Ectodermal cell (in vitro differentiated cells): ENCODE results near the gene TIGD3.

Experiments used
- H3K27ac ChIP-seq: 2 replicates; pipeline ENCODE4 v1.7.0; 2013; ENCODE audit warnings: mild to moderate bottlenecking, low read depth, low read length; ENCODE audit not compliant: insufficient read depth, poor library complexity, severe bottlenecking
- H3K27me3 ChIP-seq: 2 replicates; pipeline ENCODE4 v1.7.0; 2013; ENCODE audit warnings: mild to moderate bottlenecking, low read length; ENCODE audit not compliant: insufficient read depth, control insufficient read depth, poor library complexity, severe bottlenecking
- H3K36me3 ChIP-seq: one replicate; pipeline ENCODE4 v1.7.0; 2013; ENCODE audit warnings: low read length; ENCODE audit not compliant: control insufficient read depth, insufficient read depth
- H3K4me1 ChIP-seq: one replicate; pipeline ENCODE4 v1.7.0; 2013; ENCODE audit warnings: low read length; ENCODE audit not compliant: control insufficient read depth, insufficient read depth
- H3K4me3 ChIP-seq: 2 replicates; pipeline ENCODE4 v1.7.0; 2013; ENCODE audit warnings: low read depth, low read length, control low read depth; ENCODE audit not compliant: insufficient read depth
- H3K9me3 ChIP-seq: 2 replicates; pipeline ENCODE4 v1.7.0; 2013; ENCODE audit warnings: mild to moderate bottlenecking, low read length, moderate library complexity; ENCODE audit not compliant: control insufficient read depth
- WGBS, 2 experiments: methylation state at CpG; one replicate each; pipeline ENCODE4 v1.1.7; 2013; ENCODE audit warnings: missing lambda C conversion rate in 2 of 2; 5-methylcytosine and 5-hydroxymethylcytosine counted together

Gene TIGD3

DNA sequence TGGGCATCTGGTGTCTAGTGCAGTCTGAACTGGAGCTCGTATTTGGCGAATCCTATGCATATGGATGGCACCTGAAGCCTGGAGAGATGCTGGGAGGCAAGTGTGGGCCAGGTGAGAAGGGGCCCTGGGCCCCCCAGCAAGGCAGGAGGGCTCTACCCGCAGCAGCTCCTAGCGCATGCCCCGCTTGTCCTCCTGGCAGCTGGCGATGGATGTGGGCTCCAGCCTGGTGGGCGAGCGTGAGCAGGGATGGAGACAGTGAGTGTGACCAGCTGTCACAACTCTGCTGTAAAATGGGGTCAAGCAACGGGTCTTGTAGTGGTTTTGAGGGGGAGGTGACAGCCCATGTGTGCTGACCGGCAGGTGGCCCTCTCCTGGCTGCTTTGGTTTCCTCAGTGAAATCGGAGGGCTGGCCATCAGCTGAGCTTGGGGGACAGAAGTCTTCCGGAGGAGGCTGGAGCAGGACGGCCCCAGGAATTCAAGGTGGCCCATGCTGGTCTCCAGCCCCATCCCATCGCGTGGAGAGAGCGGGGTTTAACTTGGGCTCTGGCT is 43.9 kb downstream of the TIGD3 start:
- H3K36me3 ChIP-seq, result no peaks in the 10 kb centered on the region
- WGBS, 2 experiments, result 91 to 92% methylated on average over 16 of the region's 16 CpGs
- no peaks in the 10 kb centered on the region for H3K4me1 ChIP-seq
- H3K4me3 ChIP-seq, result no peak overlapping the region
- no peaks in the 10 kb centered on the region for H3K27me3 ChIP-seq
- no peaks in the 10 kb centered on the region for H3K9me3 ChIP-seq
- no peak overlapping the region for H3K27ac ChIP-seq

DNA sequence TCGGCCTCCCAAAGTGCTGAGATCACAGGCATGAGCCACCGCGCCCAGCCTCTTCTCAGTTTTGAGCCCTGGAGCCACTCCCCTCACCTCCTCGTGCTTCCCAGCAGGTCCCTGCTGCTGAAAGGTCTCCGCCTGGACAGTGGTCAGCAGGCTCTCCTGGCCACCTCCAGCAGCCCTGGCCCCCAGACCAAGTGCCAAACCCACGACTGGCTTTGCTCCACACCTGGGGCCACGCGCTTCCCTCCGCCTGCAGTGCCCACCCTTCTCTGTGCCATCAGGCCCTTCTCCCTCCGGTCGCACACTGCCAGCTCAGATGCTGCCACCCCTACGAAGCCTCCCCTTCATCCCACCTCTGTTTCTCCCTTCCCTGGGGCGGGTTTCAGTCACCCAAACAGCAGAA is 44.7 kb downstream of the TIGD3 start:
- no peaks in the 10 kb centered on the region for H3K27me3 ChIP-seq
- no peaks in the 10 kb centered on the region for H3K4me1 ChIP-seq
- 92 to 94% methylated on average over 13 of the region's 13 CpGs for WGBS, 2 experiments
- H3K36me3 ChIP-seq, result no peaks in the 10 kb centered on the region
- H3K9me3 ChIP-seq, result no peaks in the 10 kb centered on the region
- H3K4me3 ChIP-seq, result no peak overlapping the region
- no peak overlapping the region for H3K27ac ChIP-seq

DNA sequence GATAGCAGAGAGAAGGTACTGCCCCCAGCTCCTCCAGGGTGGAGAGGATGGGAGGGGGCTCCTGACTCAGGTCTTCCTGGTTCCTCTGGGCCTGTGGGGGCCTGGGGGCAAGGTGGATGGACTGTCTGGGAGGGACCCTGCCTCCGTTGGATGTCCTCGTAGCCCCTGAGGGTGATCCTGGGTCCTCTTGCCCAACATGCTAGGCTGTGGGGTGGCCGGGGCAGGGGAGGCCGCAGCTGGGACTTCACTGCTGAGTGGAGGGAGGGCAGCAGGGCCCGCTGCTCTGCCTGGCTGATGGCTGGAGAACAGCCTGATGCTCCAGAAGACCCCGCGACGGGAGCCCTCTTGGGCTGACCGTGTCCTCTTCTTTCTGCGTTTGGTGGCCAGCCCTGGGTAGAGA is 45.3 kb downstream of the TIGD3 start:
- Histone ChIP-seq H3K36me3 (peaks cover 4% of the 10 kb centered on the region), H3K27me3 (no peaks in the 10 kb centered on the region), H3K9me3 (no peaks in the 10 kb centered on the region), H3K27ac (no peak overlapping the region), H3K4me3 (no peak overlapping the region), H3K4me1 (no peaks in the 10 kb centered on the region)
- WGBS, 2 experiments, result 93 to 96% methylated on average over 10 of the region's 10 CpGs

DNA sequence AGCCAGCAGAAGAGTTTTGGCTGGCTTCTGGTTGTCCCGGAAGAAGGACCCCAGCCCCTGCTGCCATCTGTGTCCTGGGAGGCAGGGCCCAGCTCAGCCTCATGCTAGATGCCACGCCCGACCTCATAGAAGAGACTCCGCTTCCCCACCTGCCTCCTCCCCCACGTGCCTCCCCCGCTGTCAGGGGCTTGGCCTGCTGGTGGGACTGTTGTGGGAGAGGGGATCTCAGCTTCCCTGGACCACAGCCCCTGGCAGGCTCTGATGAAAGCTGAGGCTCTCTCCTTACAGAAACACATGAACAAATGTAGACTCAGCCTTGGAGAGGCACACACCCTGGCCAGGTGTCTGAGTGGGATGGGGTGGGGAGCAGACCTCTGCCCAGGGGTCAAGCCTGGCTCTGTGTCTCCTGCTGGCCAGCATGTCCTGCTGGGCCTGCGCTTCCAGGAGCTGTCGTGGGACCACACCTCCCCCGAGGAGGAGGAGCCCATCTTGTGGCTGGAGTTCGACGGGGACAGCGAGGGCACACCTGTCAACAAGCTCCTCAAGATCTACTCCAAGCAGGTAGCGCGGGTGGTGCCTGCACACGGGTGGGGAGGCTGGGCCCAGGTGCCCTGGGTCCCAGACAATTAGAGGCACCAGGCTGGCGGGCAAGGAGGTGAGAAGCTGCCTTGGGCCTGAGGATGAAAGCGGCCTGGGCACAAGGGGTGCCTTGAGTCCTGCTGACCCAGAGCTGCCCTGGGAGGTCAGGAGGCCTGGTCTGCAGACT is 45.9 kb downstream of the TIGD3 start:
- WGBS, 2 experiments, result 90% methylated on average over 17 of the region's 17 CpGs
- Histone ChIP-seq H3K27ac (no peak overlapping the region), H3K4me3 (no peak overlapping the region), H3K4me1 (no peaks in the 10 kb centered on the region), H3K36me3 (peaks cover 7% of the 10 kb centered on the region), H3K27me3 (no peaks in the 10 kb centered on the region), H3K9me3 (no peaks in the 10 kb centered on the region)

GRCh38 chr11:65401073-65401802 is 46.7 kb downstream of the TIGD3 start:
- no peaks in the 10 kb centered on the region for H3K4me1 ChIP-seq
- H3K36me3 ChIP-seq, result peaks cover 7% of the 10 kb centered on the region
- 72 to 77% methylated on average over 16 of the region's 16 CpGs for WGBS, 2 experiments
- no peak overlapping the region for H3K27ac ChIP-seq
- H3K9me3 ChIP-seq, result no peaks in the 10 kb centered on the region
- H3K27me3 ChIP-seq, result no peaks in the 10 kb centered on the region
- no peak overlapping the region for H3K4me3 ChIP-seq

GRCh38 chr11:65401803-65402248 is 47.3 kb downstream of the TIGD3 start:
- Histone ChIP-seq H3K4me1 (no peaks in the 10 kb centered on the region), H3K9me3 (no peaks in the 10 kb centered on the region), H3K36me3 (peaks cover 7% of the 10 kb centered on the region), H3K27me3 (no peaks in the 10 kb centered on the region), H3K27ac (no peak overlapping the region), H3K4me3 (no peak overlapping the region)
- WGBS, 2 experiments, result 91 to 92% methylated on average over 9 of the region's 10 CpGs

- Histone ChIP-seq H3K27me3 (no peaks in the 10 kb centered on the region), H3K9me3 (no peaks in the 10 kb centered on the region), H3K36me3 (peaks cover 7% of the 10 kb centered on the region), H3K4me1 (no peaks in the 10 kb centered on the region), H3K27ac (no peak overlapping the region), H3K4me3 (no peak overlapping the region)
- WGBS, 2 experiments, result 98 to 100% methylated on average over 2 of the region's 2 CpGs
Measured at GRCh38 chr11:65402790-65403189, 48.2 kb downstream of the TIGD3 start.

DNA sequence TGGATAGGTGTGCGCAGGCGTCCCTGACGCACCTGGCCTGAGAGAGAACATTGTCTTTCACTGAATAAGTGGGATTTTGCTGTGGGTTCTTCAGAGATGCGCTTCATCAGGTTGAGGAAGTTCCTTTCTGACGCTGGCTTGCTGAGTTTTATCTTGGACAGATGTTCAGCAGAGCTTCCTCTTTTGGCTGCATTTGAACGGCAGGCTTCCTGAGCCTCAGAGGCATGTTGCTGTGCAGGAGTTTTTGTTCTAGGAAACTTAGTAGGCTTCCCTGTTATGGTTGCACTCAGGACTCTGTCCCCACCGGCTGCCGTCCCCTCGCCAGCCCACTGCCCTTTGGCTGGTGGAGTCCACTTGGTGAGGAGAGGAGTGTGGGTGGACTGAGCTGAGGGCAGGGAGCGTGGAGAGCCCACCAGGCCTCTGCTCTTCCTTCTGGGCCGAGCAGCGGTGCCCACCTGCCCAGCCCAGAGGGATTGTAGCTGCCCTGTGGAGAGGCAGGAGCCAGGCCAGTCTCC is 49.1 kb downstream of the TIGD3 start:
- Histone ChIP-seq H3K9me3 (no peaks in the 10 kb centered on the region), H3K4me3 (no peak overlapping the region), H3K27ac (no peak overlapping the region), H3K4me1 (no peaks in the 10 kb centered on the region), H3K36me3 (peaks cover 7% of the 10 kb centered on the region), H3K27me3 (no peaks in the 10 kb centered on the region)
- 96% methylated on average over 12 of the region's 12 CpGs for WGBS, 2 experiments

- no peak overlapping the region for H3K4me3 ChIP-seq
- 92% methylated on average over 13 of the region's 13 CpGs for WGBS, 2 experiments
- peaks cover 7% of the 10 kb centered on the region for H3K36me3 ChIP-seq
- H3K27me3 ChIP-seq, result no peaks in the 10 kb centered on the region
- no peaks in the 10 kb centered on the region for H3K9me3 ChIP-seq
- H3K4me1 ChIP-seq, result no peaks in the 10 kb centered on the region
- H3K27ac ChIP-seq, result no peak overlapping the region
Measured at GRCh38 chr11:65404210-65404609, 49.7 kb downstream of the TIGD3 start.

DNA sequence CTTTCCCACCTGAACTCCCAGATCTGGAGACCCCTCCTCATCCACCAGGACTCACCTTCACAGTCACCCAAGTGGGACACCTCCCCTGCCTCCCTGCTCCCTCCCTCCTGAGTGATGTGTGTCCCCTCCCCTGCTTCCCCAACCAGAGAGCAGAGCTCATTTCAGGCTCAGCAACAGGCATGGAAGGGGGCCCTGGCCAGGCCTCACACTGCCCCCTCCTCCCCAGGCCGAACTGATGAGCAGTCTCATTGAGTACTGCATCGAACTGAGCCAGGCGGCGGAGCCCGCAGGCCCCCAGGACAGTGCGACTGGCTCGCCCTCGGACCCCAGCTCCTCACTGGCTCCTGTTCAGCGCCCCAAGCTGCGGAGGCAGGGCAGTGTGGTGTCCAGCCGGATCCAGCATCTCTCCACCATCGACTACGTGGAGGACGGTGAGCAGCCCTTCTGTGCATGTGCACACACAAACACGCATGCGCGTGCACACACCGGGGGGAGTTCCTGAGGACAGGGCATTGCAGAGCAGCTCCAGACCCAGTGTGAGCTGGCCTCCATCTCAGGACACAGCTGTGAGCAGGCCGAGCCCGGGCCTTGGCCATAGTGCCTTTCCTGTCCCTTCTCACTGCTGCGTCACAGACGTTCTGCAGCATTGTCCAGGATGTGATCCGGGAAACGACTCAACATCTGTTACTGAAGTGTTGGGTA is 50.2 kb downstream of the TIGD3 start:
- Histone ChIP-seq H3K27ac (no peak overlapping the region), H3K4me1 (no peaks in the 10 kb centered on the region), H3K4me3 (no peak overlapping the region), H3K27me3 (no peaks in the 10 kb centered on the region), H3K36me3 (peaks cover 7% of the 10 kb centered on the region), H3K9me3 (no peaks in the 10 kb centered on the region)
- WGBS, 2 experiments, result 95 to 96% methylated on average over 24 of the region's 24 CpGs
